GM21529 (cell line): Measurements from ENCODE around the gene PRKCD.

Source experiments
- ATAC-seq: cut with Tn5 transposase; IDR thresholded peaks from one replicate; pipeline ENCODE4 v1.9.1; 2021; ENCODE audit not compliant: unreplicated experiment

The PRKCD gene

GRCh38 chr3:53154881-53155285, 6.1 kb upstream of the PRKCD start:
- ATAC-seq = no peak

GRCh38 chr3:53155760-53156159, 5.2 kb upstream of the PRKCD start:
- ATAC-seq = no peak

GRCh38 chr3:53156368-53156834, 4.6 kb upstream of the PRKCD start:
- ATAC-seq = no peak

DNA sequence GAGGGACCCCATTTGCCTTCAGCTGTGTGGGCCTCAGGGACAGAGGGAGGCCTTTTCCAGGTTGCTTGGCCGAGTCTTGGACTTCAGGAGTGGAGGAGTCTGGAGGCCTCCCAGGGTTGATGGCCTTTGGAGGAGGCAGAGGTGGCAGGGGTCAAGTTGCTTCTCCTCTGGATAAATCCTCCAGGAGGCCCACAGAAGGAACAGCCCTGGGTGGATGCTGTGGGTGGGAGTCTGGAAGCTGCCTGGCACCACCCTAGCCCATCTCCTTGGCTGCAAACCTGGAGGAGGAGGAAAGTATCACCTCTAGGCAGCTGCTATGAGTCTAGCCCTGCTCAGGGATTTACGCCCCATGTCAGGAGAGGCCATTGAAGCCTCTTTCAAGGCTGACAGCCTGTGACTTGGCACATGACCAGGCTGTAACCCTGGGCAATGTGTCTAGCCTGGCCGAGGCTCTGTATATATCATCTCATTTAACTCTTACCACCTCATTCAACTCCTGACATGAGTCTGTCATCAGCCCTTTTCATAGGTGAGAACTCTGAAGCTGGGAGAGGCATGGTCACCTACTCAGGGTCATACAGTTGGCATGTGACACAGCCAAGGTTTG, 2.9 kb upstream of the PRKCD start:
- no peak for ATAC-seq

DNA sequence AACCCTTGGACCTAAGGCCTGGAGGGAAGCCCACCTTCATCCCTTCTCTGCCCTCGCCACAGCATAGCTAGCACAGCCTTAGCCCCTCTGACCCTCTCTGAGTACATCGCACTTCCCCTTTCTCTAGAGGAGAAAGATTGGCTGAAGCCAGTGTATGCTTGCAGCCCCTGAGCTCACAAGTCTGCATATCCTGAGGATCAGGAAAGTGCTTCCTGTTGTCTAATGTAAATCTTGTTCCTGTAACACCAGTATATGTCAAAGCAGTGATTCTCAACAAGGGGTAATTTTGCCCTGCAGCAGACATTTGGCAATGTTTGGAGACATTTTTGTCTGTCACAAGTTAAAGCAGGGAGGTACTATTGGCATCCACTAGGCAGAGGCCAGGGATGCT, 2.2 kb upstream of the PRKCD start:
- no peak for ATAC-seq

DNA sequence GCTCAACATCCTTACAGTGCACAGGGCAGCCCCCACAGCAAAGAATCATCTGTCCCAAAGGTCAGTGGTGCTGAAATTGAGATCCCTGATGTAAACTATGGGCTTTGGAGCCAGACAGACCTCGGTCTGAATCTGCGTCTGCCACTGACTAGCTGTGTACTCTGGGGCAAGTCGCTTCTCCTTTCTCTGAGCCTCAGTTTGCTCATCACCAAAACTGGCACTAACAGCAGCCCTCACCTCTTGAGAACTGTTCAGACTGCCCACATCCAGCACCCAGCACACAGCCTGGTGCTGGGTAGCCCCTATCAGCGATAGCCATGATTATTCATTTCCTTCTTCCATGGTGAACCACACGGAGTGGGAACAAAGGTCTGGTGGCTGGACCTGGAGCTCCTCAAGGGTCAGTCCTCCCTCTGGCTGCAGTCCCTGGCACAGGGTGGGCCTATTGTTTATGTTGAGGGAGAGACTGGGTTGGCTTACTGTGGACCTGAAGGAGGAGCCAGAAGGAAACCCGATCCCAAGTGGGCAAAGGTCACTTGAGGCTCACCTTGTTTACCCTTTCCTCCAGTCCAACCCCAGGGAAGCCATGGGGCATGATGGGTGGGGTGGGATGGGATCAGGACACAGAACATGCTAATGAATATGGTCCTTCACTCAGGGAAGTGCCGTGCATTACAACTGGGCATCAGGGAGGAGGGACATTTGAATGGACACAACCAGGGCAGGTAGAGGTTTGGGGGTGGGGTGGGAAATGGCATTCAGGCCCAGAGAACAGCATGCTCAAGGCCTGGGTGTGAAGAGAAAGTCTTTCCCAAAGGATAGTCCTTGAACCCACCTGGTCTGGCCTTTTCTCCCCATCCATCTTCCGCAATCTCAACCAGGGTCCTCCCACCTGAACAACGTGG, 1.6 kb upstream of the PRKCD start:
- no peak for ATAC-seq

DNA sequence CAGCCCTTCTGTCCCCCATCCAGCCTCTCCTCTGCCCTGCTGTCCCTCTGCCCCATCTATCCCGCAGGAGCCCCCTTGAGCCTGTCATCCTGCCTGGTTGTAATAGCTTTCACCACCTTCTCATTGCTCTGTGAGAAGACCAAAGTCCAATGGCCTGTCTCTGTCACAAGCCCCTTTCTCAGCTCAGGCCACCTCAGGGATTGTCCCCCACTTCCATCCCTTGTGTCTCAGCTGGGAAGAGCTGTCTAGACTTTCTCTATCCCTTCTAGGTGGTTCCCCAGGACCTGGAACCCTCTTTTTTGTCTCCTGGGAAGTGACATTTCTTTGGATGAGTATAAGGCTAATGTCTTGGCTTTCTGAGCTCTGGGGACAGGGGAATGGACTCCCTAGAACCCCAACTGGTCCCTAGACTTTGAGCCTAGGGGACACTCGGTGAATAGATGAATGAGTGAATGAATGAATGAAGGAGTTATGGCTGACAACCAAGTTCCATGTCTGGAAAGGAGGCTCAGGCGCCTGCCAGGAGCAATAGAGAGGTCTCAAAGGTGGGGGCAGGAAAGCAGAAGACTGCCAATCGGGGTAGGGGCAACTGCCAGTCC, 849 bp upstream of the PRKCD start:
- no peak for ATAC-seq

DNA sequence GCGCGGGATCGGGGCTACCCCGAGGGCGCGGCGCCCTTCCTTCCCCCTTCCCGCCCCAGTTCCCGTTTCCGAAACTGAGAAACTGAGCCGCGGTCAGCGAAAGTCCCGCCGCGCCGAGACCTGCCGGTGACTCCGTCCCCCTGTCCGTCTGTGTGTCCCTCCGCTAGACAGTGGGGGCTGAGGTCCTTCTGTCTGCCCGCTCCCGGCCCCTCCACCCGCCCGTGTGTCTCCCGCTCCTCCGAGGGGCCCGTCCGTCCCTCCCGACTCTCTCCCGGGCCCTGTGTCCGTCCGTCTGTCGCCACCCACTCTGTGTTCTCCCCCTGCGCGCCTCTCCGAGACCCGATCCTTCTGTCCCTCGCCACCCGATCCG, 426 bp downstream of the PRKCD start:
- peak; percentile 6 for ATAC-seq

- peak; percentile 34 for ATAC-seq
Observed at GRCh38 chr3:53161820-53162671, 1.0 kb downstream of the PRKCD start.

DNA sequence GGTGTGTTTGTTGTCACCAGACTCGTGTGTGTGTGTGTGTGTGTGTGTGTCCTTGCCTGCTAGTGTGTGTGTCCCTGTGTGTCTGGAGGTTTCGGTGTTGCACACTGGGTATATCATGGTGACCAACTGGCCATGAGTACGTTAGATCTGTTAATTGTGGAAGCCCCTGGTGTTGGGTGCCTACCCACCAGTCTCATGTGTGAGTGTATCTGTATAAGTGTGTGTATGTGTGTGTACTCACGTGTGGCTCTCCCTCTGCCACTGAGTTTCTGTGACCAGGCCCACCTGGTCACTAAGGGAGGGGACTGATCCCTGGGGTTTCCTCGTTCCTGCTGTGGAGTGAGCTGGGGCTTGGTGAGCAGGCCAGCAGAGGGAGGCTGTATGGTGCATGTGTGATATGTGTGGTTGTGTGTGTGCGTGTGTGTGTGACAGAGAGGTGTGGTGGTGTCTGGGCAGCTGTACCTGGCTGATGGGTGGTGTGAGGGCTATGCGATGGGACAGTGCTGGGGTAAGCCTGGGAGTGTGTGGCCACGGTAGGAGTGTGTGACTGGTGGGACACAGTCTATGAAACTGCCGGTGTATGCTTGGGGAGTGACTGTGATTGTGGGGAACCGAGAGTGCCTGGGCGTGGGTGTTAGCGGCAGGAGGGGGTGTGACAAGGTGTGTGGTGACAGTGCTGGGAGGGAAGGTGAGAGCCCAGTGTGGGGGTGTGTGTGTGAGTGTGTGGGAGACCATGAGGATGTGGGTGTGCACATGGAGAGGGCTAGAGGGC, 1.8 kb downstream of the PRKCD start:
- peak; percentile 26 for ATAC-seq

- no peak for ATAC-seq
Observed at GRCh38 chr3:53163444-53164387, 2.7 kb downstream of the PRKCD start.

DNA sequence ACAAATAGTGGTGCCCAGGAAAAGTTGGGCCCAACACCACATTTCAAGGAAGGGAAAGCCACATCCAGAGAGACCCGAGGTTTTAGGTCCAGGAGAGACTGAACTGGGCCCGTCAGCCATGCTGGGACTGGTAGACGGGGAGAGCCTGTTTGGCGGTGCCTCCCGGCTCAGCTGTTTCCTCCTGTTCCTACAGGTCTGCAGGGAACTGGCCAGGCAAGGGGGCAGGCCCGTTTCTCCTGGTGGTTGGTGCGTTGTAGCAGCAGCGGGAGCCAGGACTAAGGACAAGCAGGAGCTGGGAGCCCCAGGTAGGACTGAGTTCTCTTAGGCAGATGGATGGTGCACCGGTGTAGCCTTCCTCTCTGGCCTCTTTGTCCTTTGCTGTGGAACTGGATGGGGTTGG, 3.9 kb downstream of the PRKCD start:
- ATAC-seq = no peak

DNA sequence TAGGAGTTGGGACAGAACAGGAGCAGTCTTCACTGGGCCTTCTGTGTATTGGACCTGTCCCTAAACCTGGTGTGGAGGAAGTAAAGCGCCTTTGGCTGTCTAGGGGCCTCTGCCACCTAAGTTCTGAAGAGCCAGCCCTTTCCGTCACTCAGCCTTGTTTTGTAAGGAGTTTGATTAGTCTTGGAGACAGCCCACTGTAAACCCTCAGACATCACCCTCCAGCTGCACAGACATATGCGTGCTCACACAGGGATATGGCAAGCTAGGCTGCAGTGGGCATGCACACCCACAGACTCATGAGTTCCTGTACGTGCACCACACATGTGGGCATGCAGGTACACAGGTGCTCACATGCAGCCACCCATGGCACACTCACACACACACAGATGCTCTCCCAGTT, 5.2 kb downstream of the PRKCD start:
- ATAC-seq = no peak

DNA sequence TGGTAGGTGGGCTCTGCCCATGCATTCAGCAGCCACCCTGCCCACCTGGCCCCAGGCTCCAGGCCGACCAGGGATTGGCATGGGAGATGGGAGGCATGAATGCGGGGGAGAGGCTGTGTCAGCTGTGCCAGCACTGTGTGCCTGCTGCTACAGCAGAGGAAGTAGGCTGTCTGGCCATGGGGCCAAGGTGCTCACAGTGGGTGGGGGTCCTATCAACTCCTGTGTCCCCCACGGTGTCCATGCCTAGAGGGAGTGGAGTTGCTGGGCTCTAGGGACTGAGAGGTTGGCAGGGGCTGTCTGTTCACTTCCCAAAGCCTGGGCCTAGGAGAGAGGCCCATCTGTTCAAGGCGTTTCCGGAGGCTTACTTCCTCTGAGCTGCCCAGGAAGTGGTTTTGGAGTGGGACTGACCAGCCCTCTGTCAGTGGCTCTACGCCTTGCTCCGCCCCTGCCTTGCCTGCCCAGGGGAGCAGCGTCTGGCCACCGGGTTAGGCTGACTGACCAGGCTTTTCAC, 5.8 kb downstream of the PRKCD start:
- peak; percentile 27 for ATAC-seq

GRCh38 chr3:53167418-53168174, 6.6 kb downstream of the PRKCD start:
- no peak for ATAC-seq

DNA sequence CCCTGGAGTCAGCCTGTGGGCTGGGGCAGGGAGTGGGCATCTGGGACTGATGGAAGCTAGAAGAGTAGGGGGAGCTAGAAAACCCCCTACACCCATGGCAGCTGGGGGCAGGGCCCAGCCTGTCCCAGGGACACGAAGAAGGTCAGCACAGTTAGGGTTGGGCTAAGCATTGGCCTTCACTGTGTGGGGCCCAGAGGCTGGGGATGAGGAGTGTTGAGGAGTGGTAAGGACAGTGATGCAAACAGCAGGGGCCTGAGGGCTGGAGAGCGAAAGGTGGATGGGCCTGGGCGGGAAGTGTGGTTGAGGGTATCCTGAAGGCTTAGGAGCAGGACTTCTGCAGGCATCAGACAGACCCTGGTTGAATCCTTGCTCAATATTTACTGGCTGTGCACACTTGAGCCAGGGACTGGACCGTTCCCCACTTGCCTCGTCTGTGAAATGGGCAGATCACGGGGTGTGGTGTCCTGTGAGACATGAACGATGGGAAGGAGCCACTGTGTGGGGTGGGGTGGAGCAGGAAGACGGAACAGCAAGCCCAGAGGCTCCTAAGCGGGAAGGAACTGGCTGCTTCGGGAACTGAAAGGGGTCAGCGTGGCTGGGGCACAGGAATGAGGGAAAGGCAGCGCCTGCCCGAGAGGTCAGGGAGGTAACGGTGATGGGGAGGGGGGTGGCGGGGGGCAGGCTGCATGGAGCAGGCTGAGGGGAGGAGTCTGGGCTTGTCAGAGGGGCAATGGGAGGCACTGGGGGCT, 7.3 kb downstream of the PRKCD start:
- ATAC-seq = no peak

DNA sequence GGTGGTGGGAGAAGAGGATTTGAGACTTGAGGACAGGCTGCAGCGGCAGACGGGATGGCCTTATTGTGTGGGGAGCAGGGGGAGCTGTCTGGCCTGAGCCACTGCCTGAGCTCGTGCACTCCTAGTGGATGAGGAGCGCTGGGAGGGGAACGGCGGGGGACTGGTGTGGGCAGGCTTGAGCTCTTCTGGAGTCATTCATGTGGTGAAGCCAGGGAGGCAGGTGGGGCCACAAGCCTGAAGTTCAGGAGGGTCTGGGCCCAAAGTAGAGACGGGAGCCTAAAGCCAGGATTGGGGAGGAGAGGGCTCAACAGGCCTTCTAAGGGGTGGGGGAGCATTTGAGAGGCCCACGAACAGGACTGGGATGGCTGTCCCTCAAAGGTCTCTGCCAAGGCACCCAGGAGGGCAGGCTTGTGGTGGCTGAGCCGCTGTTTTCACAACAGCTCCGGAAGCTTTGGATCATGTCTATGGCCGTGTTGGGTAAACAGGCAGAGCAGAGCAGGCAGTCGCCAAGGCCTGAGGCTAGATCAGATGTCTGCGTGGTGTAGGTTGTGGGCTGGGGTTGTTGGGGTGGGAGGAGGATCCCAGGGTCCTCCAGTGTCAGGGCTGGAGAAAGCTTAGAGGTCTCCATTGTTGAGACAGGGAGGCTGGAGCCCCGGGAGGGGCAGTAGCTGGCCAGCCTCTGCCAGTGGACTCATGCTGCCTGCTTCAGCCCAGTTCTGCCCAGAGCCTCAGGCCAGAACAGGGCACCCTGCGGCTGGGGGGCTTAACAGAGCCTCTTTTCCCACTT, 8.2 kb downstream of the PRKCD start:
- no peak for ATAC-seq
